Gastroesophageal sphincter (tissue), 3 donors: ENCODE measurements around the gene ASB13.

Experiments used
- CTCF ChIP-seq, 4 experiments: fragments of 200-600 bp in 2 of 4; fragments of 450-650 bp in 2 of 4; sonication (generic) in 1 of 4; IDR thresholded peaks; one replicate each; pipeline ENCODE4 v1.5.1; 2017 to 2019; ENCODE audit warnings: antibody characterized with exemption in 4 of 4, mild to moderate bottlenecking in 2 of 4, moderate library complexity in 2 of 4
- EP300 ChIP-seq: sonication (generic); formaldehyde crosslinking; IDR thresholded peaks from one replicate; pipeline ENCODE4 v1.6.1; 2017; ENCODE audit warnings: antibody characterized with exemption, mild to moderate bottlenecking

DNA sequence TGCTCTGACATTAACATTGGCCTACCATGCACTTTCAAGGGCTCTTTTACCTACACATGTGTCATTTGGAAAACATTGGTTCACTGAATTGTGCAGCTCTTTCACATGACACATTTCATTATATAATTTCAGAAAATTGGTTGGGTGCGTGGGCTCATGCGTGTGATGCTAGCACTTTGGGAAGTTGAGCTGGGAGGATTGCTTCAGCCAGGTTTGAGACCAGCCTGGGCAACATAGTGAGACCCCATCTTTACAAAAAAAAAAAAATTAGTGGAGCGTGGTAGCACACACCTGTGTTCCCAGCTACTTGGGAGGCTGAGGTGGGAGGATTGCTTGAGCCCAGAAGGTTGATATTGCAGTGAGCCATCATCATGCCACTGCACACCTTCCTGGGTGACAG is 22.2 kb upstream of the ASB13 start:
- TF ChIP-seq CTCF (IDR thresholded peaks at IDR 0.05) (no peak), EP300 (no peak)
